ENCODE measurements around the gene HIPK4. TPM values are rescaled to one million over a fixed set of nuclear protein-coding genes. Genes with fewer than 3 reads are reported as not detected.

HIPK4 gene
- total and polyA plus RNA-seq, 9 of the 15 experiments (the other 6 are each of a cell fraction or from before 2014, with no cell fraction given), result 0.06 to 0.09 TPM; not detected in 7

DNA sequence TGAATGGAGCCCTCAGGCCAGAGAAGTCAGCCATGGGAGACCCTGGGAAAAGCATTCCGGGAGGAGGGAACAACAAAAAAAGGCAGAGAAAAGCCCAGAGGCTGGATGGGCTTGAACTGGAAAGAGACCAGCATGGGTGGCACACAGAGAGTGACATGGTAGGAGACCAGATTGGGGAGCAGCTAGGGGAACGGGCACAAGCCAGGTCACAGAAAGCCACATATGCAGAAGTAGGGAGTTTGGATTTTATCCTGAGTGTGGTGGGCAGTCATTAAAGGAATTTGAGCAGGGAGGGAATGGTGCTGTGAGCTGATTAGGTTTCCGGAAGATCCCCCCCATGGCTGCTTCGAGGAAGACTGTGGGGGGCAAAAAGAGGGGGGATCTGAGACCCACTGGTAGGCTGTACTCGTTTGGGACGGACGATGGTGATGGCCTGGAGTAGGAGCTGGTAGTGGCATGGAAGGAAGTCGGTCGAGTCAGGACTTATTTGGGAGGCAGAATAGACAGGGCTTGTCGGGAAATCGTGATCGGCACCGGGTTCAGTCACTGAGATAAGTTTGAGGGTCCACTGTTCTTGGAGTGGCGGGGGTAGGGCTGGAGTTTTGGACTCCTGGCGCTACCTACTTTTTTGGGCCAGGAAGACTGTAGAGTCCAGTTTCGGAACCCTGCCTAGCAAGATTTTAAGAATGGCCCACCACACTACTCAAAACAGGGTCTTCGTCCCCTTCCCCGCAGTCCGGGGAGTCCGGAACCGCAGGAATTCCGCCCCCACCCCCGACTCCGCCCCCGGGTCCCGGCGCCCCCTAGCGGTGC lies 34.9 kb upstream of the HIPK4 start (continued):
- TF ChIP-seq POLR2B (IDR thresholded peaks at IDR 0.05; ENCODE audit: low read depth, partially characterized antibody), result peak; percentile 32
- 0 out of 2 replicates have a peak, but pooled peaks have one; percentile 59 for TF ChIP-seq DNMT1 (IDR thresholded peaks at IDR 0.05)
- TF ChIP-seq TEAD4 (IDR thresholded peaks at IDR 0.05; ENCODE audit: low read length), result peak; percentile 49; the same call in 1 of the 2 replicates
- no peak for TF ChIP-seq TEAD4 (CRISPR knock-in tag; IDR thresholded peaks at IDR 0.05; ENCODE audit: borderline replicate concordance)
- TF ChIP-seq ZNF407 (IDR thresholded peaks at IDR 0.05; ENCODE audit: low read depth), result 0 out of 2 replicates have a peak, but pooled peaks have one; percentile 4
- no peak; a peak in 1 of 6 replicates for TF ChIP-seq ZBTB11 (CRISPR knock-in tag; IDR thresholded peaks at IDR 0.05)
- peak; percentile 33 for TF ChIP-seq CHD1 (IDR thresholded peaks at IDR 0.05; ENCODE audit: low read length)
- 0 out of 2 replicates have a peak, but pooled peaks have one; percentile 29 for TF ChIP-seq SMARCA5 (IDR thresholded peaks at IDR 0.05)
- TF ChIP-seq NBN (IDR thresholded peaks at IDR 0.05; ENCODE audit: low read depth), result 0 out of 2 replicates have a peak, but pooled peaks have one; percentile 27
- TF ChIP-seq BRCA1 (IDR thresholded peaks at IDR 0.05), result no peak
- TF ChIP-seq BRCA1 (CRISPR knock-in tag; IDR thresholded peaks at IDR 0.05), result no peak
- no peak for TF ChIP-seq CHAMP1 (IDR thresholded peaks at IDR 0.05)

All from K562 (cell line).